ENCODE data around the gene RNF207. TPM values are rescaled to one million over a fixed set of nuclear protein-coding genes. Genes with fewer than 3 reads are reported as not detected.

The RNF207 gene
- polyA plus RNA-seq, 1 experiment, result 17.9 TPM

GRCh38 chr1:6165441-6165985 lies 40.4 kb upstream of the RNF207 start:
- H3K4me3 ChIP-seq (ENCODE audit: low read depth, low read length), result no peak overlapping the region
- ChIA-PET POLR2A (no interaction called here), CTCF (interaction anchor here (1.3 kb wide), 1 partner anchor 20 kb away, joined by 4 read pairs; no protein-coding TSS in a partner anchor)
- no peaks in the 10 kb centered on the region for H3K36me3 ChIP-seq (ENCODE audit: control insufficient read depth, insufficient read depth, low read length)
- DNase-seq (ENCODE audit: low read depth), result no peak
- H3K27me3 ChIP-seq (ENCODE audit: control insufficient read depth, insufficient read depth, low read length), result peaks cover 8% of the 10 kb centered on the region
- no peak for TF ChIP-seq CTCF (IDR thresholded peaks at IDR 0.05; ENCODE audit: insufficient read depth, low read depth, low read length)

GRCh38 chr1:6166221-6166620 lies 39.7 kb upstream of the RNF207 start:
- no peak for DNase-seq (ENCODE audit: low read depth)
- TF ChIP-seq CTCF (IDR thresholded peaks at IDR 0.05; ENCODE audit: insufficient read depth, low read depth, low read length), result no peak
- peaks cover 8% of the 10 kb centered on the region for H3K27me3 ChIP-seq (ENCODE audit: control insufficient read depth, insufficient read depth, low read length)
- ChIA-PET POLR2A (no interaction called here), CTCF (no interaction called here)
- no peak overlapping the region for H3K4me3 ChIP-seq (ENCODE audit: low read depth, low read length)
- no peaks in the 10 kb centered on the region for H3K36me3 ChIP-seq (ENCODE audit: control insufficient read depth, insufficient read depth, low read length)

- H3K4me3 ChIP-seq (ENCODE audit: low read depth, low read length), result no peak overlapping the region
- DNase-seq (ENCODE audit: low read depth), result no peak
- ChIA-PET POLR2A (no interaction called here), CTCF (no interaction called here)
- no peak for TF ChIP-seq CTCF (IDR thresholded peaks at IDR 0.05; ENCODE audit: insufficient read depth, low read depth, low read length)
- H3K27me3 ChIP-seq (ENCODE audit: control insufficient read depth, insufficient read depth, low read length), result peaks cover 8% of the 10 kb centered on the region
- no peaks in the 10 kb centered on the region for H3K36me3 ChIP-seq (ENCODE audit: control insufficient read depth, insufficient read depth, low read length)
These were observed 39.1 kb upstream of the RNF207 start for GRCh38 chr1:6166655-6167390.

GRCh38 chr1:6167391-6168303 lies 38.3 kb upstream of the RNF207 start:
- Histone ChIP-seq H3K27me3 (ENCODE audit: control insufficient read depth, insufficient read depth, low read length) (peaks cover 8% of the 10 kb centered on the region), H3K4me3 (ENCODE audit: low read depth, low read length) (no peak overlapping the region), H3K36me3 (ENCODE audit: control insufficient read depth, insufficient read depth, low read length) (no peaks in the 10 kb centered on the region)
- POLR2A ChIA-PET, result no interaction called here
- no peak for TF ChIP-seq CTCF (IDR thresholded peaks at IDR 0.05; ENCODE audit: insufficient read depth, low read depth, low read length)
- DNase-seq (ENCODE audit: low read depth), result no peak
- CTCF ChIA-PET, result interaction anchor here (0.6 to 0.9 kb wide), 3 partner anchors 8 to 133 kb away, joined by 3 read pairs; no protein-coding TSS in a partner anchor
